Frontal cortex (tissue), 1 donor: ENCODE results near the gene CPM. TPM values are rescaled to one million over a fixed set of nuclear protein-coding genes. Genes with fewer than 3 reads are reported as not detected.

Source experiments
- small RNA-seq: library from RNA; depleted of rRNA; stranded (forward); fragments of <200 nt; gene quantifications from one replicate; pipeline ENCODE3, GENCODE V24; 2014
- total RNA-seq: library from RNA; depleted of rRNA; stranded (reverse); fragments of >200 nt; gene quantifications from one replicate; pipeline ENCODE4 v1.2.3, GENCODE V29; 2014

The CPM gene
- total RNA-seq, 1 donor from 2014 or later = 2.9 TPM

Small RNA genes lying within 50 kb of the gene (small RNA-seq; reads per million reads assigned to genes)
- not detected for gene AC025423.5
- not detected for gene RNU7-4P

Other genes starting within 250 kb of the CPM start
- gene NUP107, start 246.2 kb downstream of the CPM start, total RNA-seq = 59.9 TPM
- 8.2 TPM for gene SLC35E3, start 187.0 kb downstream of the CPM start, total RNA-seq
- gene MDM2, start 125.0 kb downstream of the CPM start, total RNA-seq = 47.3 TPM